Tibial nerve (tissue), 4 donors: Measurements from ENCODE around the gene ZNF319. TPM values are rescaled to one million over a fixed set of nuclear protein-coding genes. Genes with fewer than 3 reads are reported as not detected.
"Not testable (repeated sequence)": the region's sequence is repeated elsewhere in the genome, so short reads cannot be mapped to it uniquely, and the experiment has no call there.

Source experiments
- DNase-seq, 2 donors: peaks; one replicate each; pipeline ENCODE4 v3.0.0-alpha.2; 2019; ENCODE audit warnings: low spot score in 2 of 2
- H3K27ac ChIP-seq, 4 donors: fragments of 200-600 bp; sonication (generic) in 3 of 4; one replicate each; pipeline ENCODE4 v1.5.1; 2017 to 2019; ENCODE audit warnings: mild to moderate bottlenecking in 1 of 4
- H3K27me3 ChIP-seq, 2 donors: fragments of 200-600 bp; sonication (generic) in 1 of 2; one replicate each; pipeline versions ENCODE4 v1.5.1 to v1.6.0; 2017 to 2019
- H3K36me3 ChIP-seq, 3 donors: fragments of 200-600 bp; sonication (generic); one replicate each; pipeline ENCODE4 v1.5.1; 2018 to 2019
- H3K4me1 ChIP-seq, 4 donors: fragments of 200-600 bp; sonication (generic) in 3 of 4; one replicate each; pipeline ENCODE4 v1.5.1; 2017 to 2019
- H3K4me3 ChIP-seq, 4 donors: fragments of 200-600 bp; sonication (generic) in 3 of 4; one replicate each; pipeline ENCODE4 v1.5.1; 2017 to 2019; ENCODE audit warnings: mild to moderate bottlenecking in 1 of 4, moderate library complexity in 1 of 4
- H3K9me3 ChIP-seq, 4 donors: fragments of 200-600 bp; sonication (generic) in 3 of 4; one replicate each; pipeline ENCODE4 v1.5.1; 2017 to 2019
- EP300 ChIP-seq, 2 donors: sonication (generic); formaldehyde crosslinking; IDR thresholded peaks; one replicate each; pipeline ENCODE4 v1.6.1; 2017; ENCODE audit warnings: antibody characterized with exemption in 2 of 2, mild to moderate bottlenecking in 1 of 2
- POLR2A ChIP-seq, 2 donors: fragments of 450-650 bp; IDR thresholded peaks; one replicate each; pipeline ENCODE4 v1.6.1; 2017; ENCODE audit warnings: antibody characterized with exemption in 2 of 2, mild to moderate bottlenecking in 2 of 2, moderate library complexity in 2 of 2
- WGBS, 2 donors: methylation state at CpG; one replicate each; pipeline ENCODE4 v1.1.5; 2018; 5-methylcytosine and 5-hydroxymethylcytosine counted together
- total RNA-seq, 4 donors: library from RNA; depleted of rRNA; stranded (reverse); fragments of >200 nt; gene quantifications; one replicate each; pipeline ENCODE4 v1.1.0, GENCODE V29; 2016
- TF ChIP-seq, protein P1 (sequence below), 5 experiments: fragments of 200-600 bp in 3 of 5; fragments of 450-650 bp in 2 of 5; sonication (generic) in 3 of 5; IDR thresholded peaks; one replicate each; pipeline ENCODE4 v1.5.1; 2016 to 2019; ENCODE audit warnings: antibody characterized with exemption in 5 of 5, mild to moderate bottlenecking in 3 of 5, moderate library complexity in 2 of 5

Gene ZNF319
- total RNA-seq, 4 donors from 2014 or later, result 7.5 to 11.6 (median 9.1) TPM

DNA sequence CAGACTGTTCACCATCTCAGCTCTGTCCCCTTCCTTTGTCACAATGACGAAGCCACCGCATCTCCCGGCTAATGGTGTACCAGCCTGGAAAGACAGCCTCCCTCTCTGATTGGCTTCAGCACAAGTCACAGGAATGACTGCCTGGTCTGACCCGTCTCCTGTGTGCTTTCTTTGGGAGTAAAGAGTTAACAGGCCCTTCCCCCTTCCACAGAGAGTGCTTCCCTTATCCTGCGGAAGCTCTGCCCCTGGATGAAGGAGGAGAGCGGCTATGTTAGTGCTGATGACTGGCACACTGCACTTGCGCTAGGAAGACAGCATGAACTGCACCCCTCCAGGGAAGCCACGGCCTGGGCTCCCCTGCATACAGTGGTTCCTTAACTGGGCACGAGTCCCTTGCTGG, 12.0 kb upstream of the ZNF319 start:
- DNase-seq, result no peak
- WGBS, 2 donors, result 68% methylated on average over 9 of the region's 9 CpGs
- peaks cover 0 to 62% (median 0%) of the 10 kb centered on the region in 3 donors for H3K36me3 ChIP-seq
- no peaks in the 10 kb centered on the region for H3K27me3 ChIP-seq
- H3K4me1 ChIP-seq, result no peaks in the 10 kb centered on the region
- no peak overlapping the region for H3K4me3 ChIP-seq
- TF ChIP-seq, protein P1, sequence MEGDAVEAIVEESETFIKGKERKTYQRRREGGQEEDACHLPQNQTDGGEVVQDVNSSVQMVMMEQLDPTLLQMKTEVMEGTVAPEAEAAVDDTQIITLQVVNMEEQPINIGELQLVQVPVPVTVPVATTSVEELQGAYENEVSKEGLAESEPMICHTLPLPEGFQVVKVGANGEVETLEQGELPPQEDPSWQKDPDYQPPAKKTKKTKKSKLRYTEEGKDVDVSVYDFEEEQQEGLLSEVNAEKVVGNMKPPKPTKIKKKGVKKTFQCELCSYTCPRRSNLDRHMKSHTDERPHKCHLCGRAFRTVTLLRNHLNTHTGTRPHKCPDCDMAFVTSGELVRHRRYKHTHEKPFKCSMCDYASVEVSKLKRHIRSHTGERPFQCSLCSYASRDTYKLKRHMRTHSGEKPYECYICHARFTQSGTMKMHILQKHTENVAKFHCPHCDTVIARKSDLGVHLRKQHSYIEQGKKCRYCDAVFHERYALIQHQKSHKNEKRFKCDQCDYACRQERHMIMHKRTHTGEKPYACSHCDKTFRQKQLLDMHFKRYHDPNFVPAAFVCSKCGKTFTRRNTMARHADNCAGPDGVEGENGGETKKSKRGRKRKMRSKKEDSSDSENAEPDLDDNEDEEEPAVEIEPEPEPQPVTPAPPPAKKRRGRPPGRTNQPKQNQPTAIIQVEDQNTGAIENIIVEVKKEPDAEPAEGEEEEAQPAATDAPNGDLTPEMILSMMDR (IDR thresholded peaks at IDR 0.05), result no peak
- TF ChIP-seq POLR2A (IDR thresholded peaks at IDR 0.05), result no peak
- TF ChIP-seq EP300 (IDR thresholded peaks at IDR 0.05), result no peak
- no peak overlapping the region for H3K27ac ChIP-seq
- H3K9me3 ChIP-seq, result no peaks in the 10 kb centered on the region

DNA sequence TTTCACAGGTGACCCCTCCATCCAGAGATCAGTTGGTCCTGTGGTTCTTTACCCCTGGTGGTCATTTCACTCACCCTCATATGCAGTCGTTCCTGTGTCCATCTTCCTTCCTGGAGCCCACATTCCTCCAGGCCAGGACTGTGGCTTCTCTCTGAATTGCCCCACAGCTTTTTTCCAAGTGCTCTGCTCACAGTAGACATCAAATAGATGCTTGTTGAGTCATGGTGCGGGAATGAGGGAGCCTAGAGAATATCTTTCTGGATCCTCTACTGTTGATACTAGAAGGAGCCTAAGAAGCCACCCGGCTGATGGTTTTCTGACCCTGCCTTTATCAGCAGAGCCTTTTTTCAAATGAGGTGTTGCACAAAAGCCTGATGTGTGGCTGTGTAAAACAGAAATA, 11.2 kb upstream of the ZNF319 start:
- TF ChIP-seq POLR2A (IDR thresholded peaks at IDR 0.05) (no peak), EP300 (IDR thresholded peaks at IDR 0.05) (no peak)
- TF ChIP-seq, protein P1 (IDR thresholded peaks at IDR 0.05), result no peak
- H3K27ac ChIP-seq, result no peak overlapping the region
- H3K9me3 ChIP-seq, result no peaks in the 10 kb centered on the region
- H3K36me3 ChIP-seq, result peaks cover 0 to 57% (median 0%) of the 10 kb centered on the region in 3 donors
- H3K27me3 ChIP-seq, result no peaks in the 10 kb centered on the region
- no peak for DNase-seq
- H3K4me3 ChIP-seq, result no peak overlapping the region
- 66 to 71% methylated on average over 3 of the region's 3 CpGs for WGBS, 2 donors
- no peaks in the 10 kb centered on the region for H3K4me1 ChIP-seq

DNA sequence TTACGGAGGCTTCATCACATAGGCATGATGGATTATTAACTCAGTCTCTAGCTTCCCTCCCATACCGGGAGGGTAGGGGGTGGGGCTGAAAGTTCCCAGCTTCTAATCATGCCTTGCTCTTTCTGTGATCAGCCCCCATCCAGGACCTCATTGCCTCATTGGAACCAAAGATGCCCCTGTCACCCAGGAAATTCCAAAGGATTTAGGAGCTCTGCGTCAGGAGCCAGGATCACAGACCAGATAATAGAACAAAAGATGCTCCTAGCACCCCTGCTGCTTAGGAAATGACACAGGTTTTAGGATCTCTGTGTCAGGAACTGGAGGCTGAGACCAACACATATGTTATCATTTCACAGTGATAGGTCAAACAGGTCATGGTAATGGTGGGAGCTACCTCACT, 10.4 kb upstream of the ZNF319 start:
- WGBS, 2 donors, result 64 to 69% methylated on average over 3 of the region's 3 CpGs
- Histone ChIP-seq H3K27ac (no peak overlapping the region), H3K36me3 (peaks cover 0 to 62% (median 0%) of the 10 kb centered on the region in 3 donors), H3K27me3 (no peaks in the 10 kb centered on the region), H3K4me1 (no peaks in the 10 kb centered on the region), H3K9me3 (peaks cover 0 to 3% (median 0%) of the 10 kb centered on the region in 4 donors), H3K4me3 (no peak overlapping the region)
- DNase-seq, result no peak
- TF ChIP-seq EP300 (IDR thresholded peaks at IDR 0.05) (no peak), POLR2A (IDR thresholded peaks at IDR 0.05) (no peak)

DNA sequence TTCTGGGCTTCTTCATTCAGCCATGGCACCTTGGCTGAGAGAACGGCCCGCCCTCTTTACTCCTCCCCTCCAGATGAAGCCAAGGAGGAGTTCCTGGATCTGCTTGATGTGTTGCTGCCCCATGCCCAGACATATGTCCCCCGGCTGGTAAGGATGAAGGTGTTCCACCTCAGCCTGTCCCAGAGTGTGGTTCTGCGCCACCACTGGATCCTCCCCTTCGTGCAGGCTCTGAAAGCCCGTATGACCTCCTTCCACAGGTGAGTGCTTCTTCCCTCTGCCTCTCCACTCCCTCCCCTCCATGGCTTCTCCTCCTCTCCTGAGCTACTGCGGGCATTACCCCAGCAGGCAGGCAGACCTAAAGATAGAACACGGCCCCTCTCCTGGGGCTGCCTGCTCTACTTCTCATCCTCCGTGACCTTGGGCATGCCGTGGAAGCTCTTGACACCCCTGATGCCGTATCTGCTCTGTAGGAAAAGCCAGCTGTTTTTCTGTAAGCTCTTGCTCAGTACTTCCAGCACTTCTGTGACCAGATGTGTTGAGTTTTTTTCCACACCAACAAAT, 9.5 kb upstream of the ZNF319 start:
- H3K4me1 ChIP-seq, result peaks cover 0 to 3% (median 1%) of the 10 kb centered on the region in 4 donors
- H3K36me3 ChIP-seq, result peaks cover 0 to 57% (median 0%) of the 10 kb centered on the region in 3 donors
- DNase-seq, result no peak

DNA sequence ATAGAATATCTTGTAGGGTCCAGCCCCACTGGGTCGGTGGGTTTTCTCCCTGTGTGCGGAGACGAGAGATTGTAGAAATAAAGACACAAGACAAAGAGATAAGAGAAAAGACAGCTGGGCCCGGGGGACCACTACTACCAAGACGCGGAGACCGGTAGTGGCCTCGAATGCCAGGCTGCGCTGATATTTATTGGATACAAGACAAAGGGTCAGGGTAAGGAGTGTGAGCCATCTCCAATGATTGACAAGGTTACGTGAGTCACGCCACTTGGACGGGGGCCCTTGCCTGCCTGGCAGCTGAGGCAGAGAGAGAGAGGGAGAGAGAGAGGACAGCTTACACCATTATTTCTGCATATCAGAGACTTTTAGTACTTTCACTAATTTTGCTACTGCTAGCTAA, 4.3 kb upstream of the ZNF319 start:
- peaks cover 0 to 25% (median 7%) of the 10 kb centered on the region in 4 donors for H3K4me1 ChIP-seq
- not testable (repeated sequence) for H3K27me3 ChIP-seq, H3K4me3 ChIP-seq, H3K9me3 ChIP-seq, DNase-seq, H3K27ac ChIP-seq
- WGBS, 2 donors, result 70 to 72% methylated on average over 12 of the region's 12 CpGs
- peaks cover 0 to 22% (median 0%) of the 10 kb centered on the region in 3 donors for H3K36me3 ChIP-seq

More for the DNA sequence above, 9.5 kb upstream of the ZNF319 start:
- H3K9me3 ChIP-seq, result peaks cover 0 to 3% (median 0%) of the 10 kb centered on the region in 4 donors
- TF ChIP-seq POLR2A (IDR thresholded peaks at IDR 0.05) (no peak), EP300 (IDR thresholded peaks at IDR 0.05) (no peak)
- TF ChIP-seq, protein P1 (IDR thresholded peaks at IDR 0.05), result no peak
- H3K27me3 ChIP-seq, result no peaks in the 10 kb centered on the region
- WGBS, 2 donors, result 87 to 91% methylated on average over 11 of the region's 11 CpGs
- H3K27ac ChIP-seq, result no peak overlapping the region
- H3K4me3 ChIP-seq, result no peak overlapping the region

DNA sequence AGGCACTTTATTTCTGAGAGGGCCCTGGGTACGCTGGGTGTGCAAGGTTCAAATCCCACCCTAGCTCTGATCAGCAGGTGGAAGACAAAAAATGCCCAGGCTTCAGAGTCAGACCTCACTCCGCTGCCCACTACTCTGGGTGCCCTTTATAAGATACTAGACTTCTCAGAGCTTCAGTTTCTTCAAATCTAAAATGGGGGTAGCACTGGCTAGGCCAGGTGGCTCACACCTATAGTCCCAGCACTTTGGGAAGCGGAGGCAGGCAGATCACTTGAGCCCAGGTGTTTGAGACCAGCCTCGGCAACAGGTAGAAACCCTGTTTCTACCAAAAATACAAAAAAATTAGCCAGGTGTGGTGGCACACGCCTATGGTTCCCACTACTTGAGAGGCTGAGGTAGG, 2.5 kb upstream of the ZNF319 start:
- Histone ChIP-seq H3K9me3 (peaks cover 0 to 3% (median 0%) of the 10 kb centered on the region in 4 donors), H3K27me3 (no peaks in the 10 kb centered on the region), H3K36me3 (peaks cover 0 to 24% (median 0%) of the 10 kb centered on the region in 3 donors), H3K4me1 (peaks cover 0 to 43% (median 21%) of the 10 kb centered on the region in 4 donors), H3K27ac (no peak overlapping the region), H3K4me3 (no peak overlapping the region)
- DNase-seq, result no peak
- WGBS, 2 donors, result 95 to 96% methylated on average over 5 of the region's 5 CpGs
- TF ChIP-seq, protein P1 (IDR thresholded peaks at IDR 0.05), result no peak
- TF ChIP-seq EP300 (IDR thresholded peaks at IDR 0.05) (no peak), POLR2A (IDR thresholded peaks at IDR 0.05) (no peak)
